ENCODE results near the gene CCDC157. TPM values are rescaled to one million over a fixed set of nuclear protein-coding genes. Genes with fewer than 3 reads are reported as not detected.

CCDC157 gene
- total RNA-seq, 1 experiment from 2014 or later: 5.5 TPM

- no peaks in the 10 kb centered on the region for H3K9me3 Mint-ChIP-seq (ENCODE audit: low read depth, unreplicated experiment)
- no peaks in the 10 kb centered on the region for H3K27me3 Mint-ChIP-seq (ENCODE audit: unreplicated experiment)
- peak; percentile 97 for DNase-seq
- no TSS peak for BruUV-seq (replicated peaks)
- intact Hi-C loops (cut with micrococcal nuclease; ENCODE audit: unreplicated experiment): loop anchor here (1.0 to 10.0 kb wide), 2 partner anchors 38 to 52 kb away; partner anchors contain the start of gene CASTOR1
- H3K36me3 Mint-ChIP-seq (ENCODE audit: insufficient read depth, unreplicated experiment): peaks cover 65% of the 10 kb centered on the region
- peak within 1 kb of the TSS; percentile 78 for H3K4me3 Mint-ChIP-seq (ENCODE audit: low read depth, unreplicated experiment)
- H3K4me1 Mint-ChIP-seq (ENCODE audit: low read depth, unreplicated experiment): peaks cover 38% of the 10 kb centered on the region
- CTCF ChIA-PET: interaction anchor here (0.5 to 2.7 kb wide), 7 partner anchors 8 to 154 kb away, joined by 3 to 65 read pairs (median 4); partner anchors contain the start of genes CASTOR1 and RNF215
- peak within 1 kb of the TSS; percentile 59 for H3K27ac Mint-ChIP-seq (ENCODE audit: unreplicated experiment)
- no peak for TF ChIP-seq CTCF (IDR thresholded peaks at IDR 0.05; ENCODE audit: unreplicated experiment)
Measured at GRCh38 chr22:30326706-30327362, 30.0 kb upstream of the CCDC157 start, which contains the start of gene TBC1D10A. Gene TBC1D10A (minus strand): TSS chr22:30326941. CDS start chr22:30326881, 60 bp downstream.

GRCh38 chr22:30327864-30328345 is 28.9 kb upstream of the CCDC157 start:
- TF ChIP-seq CTCF (IDR thresholded peaks at IDR 0.05; ENCODE audit: unreplicated experiment): no peak
- intact Hi-C loops (cut with micrococcal nuclease; ENCODE audit: unreplicated experiment): loop anchor here (1.0 to 10.0 kb wide), 2 partner anchors 39 to 53 kb away; partner anchors contain the start of gene CASTOR1
- Mint-ChIP-seq H3K9me3 (ENCODE audit: low read depth, unreplicated experiment) (no peaks in the 10 kb centered on the region), H3K4me1 (ENCODE audit: low read depth, unreplicated experiment) (peaks cover 38% of the 10 kb centered on the region), H3K27me3 (ENCODE audit: unreplicated experiment) (no peaks in the 10 kb centered on the region), H3K36me3 (ENCODE audit: insufficient read depth, unreplicated experiment) (peaks cover 65% of the 10 kb centered on the region), H3K27ac (ENCODE audit: unreplicated experiment) (peak overlapping the region; percentile 59), H3K4me3 (ENCODE audit: low read depth, unreplicated experiment) (peak overlapping the region; percentile 78)
- BruUV-seq (replicated peaks): no TSS peak
- DNase-seq: peak; percentile 63
- CTCF ChIA-PET: interaction anchor here (0.6 to 2.7 kb wide), 6 partner anchors 16 to 265 kb away, joined by 3 to 65 read pairs (median 4); partner anchors contain the start of gene CASTOR1

GRCh38 chr22:30328466-30329049 is 28.2 kb upstream of the CCDC157 start:
- no peaks in the 10 kb centered on the region for H3K9me3 Mint-ChIP-seq (ENCODE audit: low read depth, unreplicated experiment)
- peaks cover 38% of the 10 kb centered on the region for H3K4me1 Mint-ChIP-seq (ENCODE audit: low read depth, unreplicated experiment)
- H3K27ac Mint-ChIP-seq (ENCODE audit: unreplicated experiment): peak overlapping the region; percentile 59
- CTCF ChIA-PET: interaction anchor here (0.6 to 2.7 kb wide), 5 partner anchors 15 to 264 kb away, joined by 3 to 65 read pairs (median 3); partner anchors contain the start of gene CASTOR1
- no peaks in the 10 kb centered on the region for H3K27me3 Mint-ChIP-seq (ENCODE audit: unreplicated experiment)
- no peak for TF ChIP-seq CTCF (IDR thresholded peaks at IDR 0.05; ENCODE audit: unreplicated experiment)
- no peak overlapping the region for H3K4me3 Mint-ChIP-seq (ENCODE audit: low read depth, unreplicated experiment)
- H3K36me3 Mint-ChIP-seq (ENCODE audit: insufficient read depth, unreplicated experiment): peaks cover 63% of the 10 kb centered on the region
- no TSS peak for BruUV-seq (replicated peaks)
- intact Hi-C loops (cut with micrococcal nuclease; ENCODE audit: unreplicated experiment): loop anchor here (10.0 kb wide), 1 partner anchor 54 kb away; no protein-coding TSS in a partner anchor
- DNase-seq: no peak

GRCh38 chr22:30332551-30332950 is 24.3 kb upstream of the CCDC157 start:
- no peak for TF ChIP-seq CTCF (IDR thresholded peaks at IDR 0.05; ENCODE audit: unreplicated experiment)
- H3K4me1 Mint-ChIP-seq (ENCODE audit: low read depth, unreplicated experiment): peaks cover 12% of the 10 kb centered on the region
- no TSS peak for BruUV-seq (replicated peaks)
- CTCF ChIA-PET: no interaction called here
- H3K9me3 Mint-ChIP-seq (ENCODE audit: low read depth, unreplicated experiment): no peaks in the 10 kb centered on the region
- no peaks in the 10 kb centered on the region for H3K27me3 Mint-ChIP-seq (ENCODE audit: unreplicated experiment)
- H3K4me3 Mint-ChIP-seq (ENCODE audit: low read depth, unreplicated experiment): no peak overlapping the region
- intact Hi-C loops (cut with micrococcal nuclease; ENCODE audit: unreplicated experiment): no loop called here
- peaks cover 46% of the 10 kb centered on the region for H3K36me3 Mint-ChIP-seq (ENCODE audit: insufficient read depth, unreplicated experiment)
- H3K27ac Mint-ChIP-seq (ENCODE audit: unreplicated experiment): no peak overlapping the region
- no peak for DNase-seq
